DMS 273 treated with DMSO at 0.1 percent for 48 hours (cell line): ENCODE measurements around the gene ANKDD1B.
"Not testable (repeated sequence)": the region's sequence is repeated elsewhere in the genome, so short reads cannot be mapped to it uniquely, and the experiment has no call there.

ENCODE experiments used
- DNase-seq: peaks from one replicate; lab custom pipeline; 2025; lab: John Stamatoyannopoulos, UW

Gene ANKDD1B

DNA sequence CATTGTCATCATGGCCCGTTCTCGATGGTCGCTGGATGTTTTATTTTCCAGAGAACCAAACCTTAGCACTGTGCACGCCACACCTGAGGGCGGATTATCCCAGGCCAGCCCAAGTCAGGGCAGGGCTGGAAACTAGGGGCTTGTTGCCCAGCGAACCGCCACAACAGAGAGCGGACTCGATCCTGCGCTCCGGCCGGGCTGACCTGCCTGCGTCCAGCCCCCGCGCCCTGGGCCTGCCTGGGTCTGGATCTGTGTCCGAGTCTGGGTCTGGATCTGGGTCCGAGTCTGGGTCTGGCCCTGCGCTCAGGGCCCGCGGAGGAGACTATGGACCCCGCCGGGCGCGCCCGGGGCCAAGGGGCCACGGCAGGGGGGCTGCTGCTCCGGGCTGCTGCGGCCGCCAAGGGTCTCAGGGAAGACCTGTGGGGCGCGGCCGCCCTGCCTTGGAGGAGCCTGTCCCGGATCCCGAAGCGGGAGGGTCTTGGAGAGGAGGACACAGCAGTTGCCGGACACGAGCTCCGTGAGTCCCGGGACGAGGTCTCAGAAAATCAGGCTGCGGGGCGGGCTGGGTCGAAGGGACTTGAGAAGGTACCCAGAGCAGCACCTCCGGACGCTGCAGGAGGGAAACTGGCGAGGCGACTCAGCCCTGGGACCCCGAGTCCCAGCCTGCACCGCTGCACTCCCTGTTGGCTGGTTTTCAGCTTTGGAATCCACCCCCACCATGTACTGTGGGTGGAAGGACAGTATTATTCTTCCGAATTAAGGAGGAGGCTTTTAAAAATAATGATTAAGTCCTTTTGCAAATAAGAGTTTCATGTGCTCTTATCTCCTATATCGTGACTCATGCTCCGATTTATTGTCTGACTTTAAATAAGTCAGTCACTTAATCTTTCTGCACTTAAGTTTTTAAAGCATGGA, at the start of gene ANKDD1B:
Gene ANKDD1B (plus strand): TSS at position 143 of the 915 bp plus-strand sequence. CDS start 182 bp downstream, at position 325.
- DNase-seq, result no peak

DNA sequence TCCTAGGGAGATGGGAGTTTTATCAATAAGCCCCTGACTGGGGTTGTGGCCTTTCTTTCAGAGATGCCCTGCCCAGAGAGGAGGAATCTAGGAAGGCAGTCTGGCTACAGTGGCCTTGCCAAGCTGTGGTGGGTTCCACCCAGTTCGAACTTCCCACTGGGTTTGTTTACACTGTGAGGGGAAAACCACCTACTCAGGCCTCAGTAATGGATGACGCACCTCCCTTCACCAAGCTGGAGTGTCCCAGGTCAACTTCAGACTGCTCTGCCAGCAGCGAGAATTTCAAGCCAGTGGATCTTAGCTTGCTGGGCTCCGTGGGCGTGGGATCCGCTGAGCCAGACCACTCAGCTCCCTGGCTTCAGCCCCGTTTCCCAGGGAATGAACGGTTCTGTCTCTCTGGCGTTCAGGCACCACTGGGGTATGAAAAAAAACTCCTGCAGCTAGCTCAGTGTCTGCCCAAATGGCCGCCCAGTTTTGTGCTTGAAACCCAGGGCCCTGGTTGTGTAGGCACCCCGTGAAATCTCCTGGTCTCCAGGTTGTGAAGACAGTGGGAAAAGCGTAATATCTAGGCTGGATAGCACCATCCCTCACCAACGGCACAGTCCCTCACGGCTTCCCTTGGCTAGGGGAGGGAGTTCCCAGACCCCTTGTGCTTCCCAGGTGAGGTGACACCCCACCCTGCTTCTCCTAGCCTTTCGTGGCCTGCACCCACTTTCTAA, 45.1 kb upstream of the ANKDD1B start:
- DNase-seq, result not testable (repeated sequence)

DNA sequence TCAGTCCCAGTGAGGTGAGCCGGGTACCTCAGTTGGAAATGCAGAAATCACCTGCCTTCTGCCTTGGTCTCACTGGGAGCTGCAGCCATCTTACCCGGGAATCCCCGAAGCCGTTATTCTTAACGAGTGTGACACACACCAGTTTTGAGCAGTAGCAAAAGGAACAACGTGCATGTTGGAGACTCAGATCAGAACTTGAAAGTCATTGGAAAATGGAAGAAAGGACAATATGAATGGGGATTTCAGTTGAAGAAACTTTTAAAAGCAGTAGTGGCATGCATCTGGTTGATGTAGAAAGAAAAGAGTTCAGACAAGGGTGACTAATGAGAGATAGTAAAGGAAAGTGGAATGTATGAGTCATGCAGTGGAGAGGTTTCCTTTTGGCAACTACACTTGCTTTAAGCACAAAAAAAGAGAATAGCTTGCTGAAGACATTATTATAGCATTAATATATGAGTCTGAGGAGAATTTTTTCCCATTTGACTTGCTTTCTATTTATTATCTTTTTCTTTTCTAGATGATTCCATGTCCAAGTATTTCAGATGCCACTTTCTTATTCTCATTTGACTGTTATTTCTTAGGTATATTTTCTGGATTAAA, 44.4 kb upstream of the ANKDD1B start:
- no peak for DNase-seq

DNA sequence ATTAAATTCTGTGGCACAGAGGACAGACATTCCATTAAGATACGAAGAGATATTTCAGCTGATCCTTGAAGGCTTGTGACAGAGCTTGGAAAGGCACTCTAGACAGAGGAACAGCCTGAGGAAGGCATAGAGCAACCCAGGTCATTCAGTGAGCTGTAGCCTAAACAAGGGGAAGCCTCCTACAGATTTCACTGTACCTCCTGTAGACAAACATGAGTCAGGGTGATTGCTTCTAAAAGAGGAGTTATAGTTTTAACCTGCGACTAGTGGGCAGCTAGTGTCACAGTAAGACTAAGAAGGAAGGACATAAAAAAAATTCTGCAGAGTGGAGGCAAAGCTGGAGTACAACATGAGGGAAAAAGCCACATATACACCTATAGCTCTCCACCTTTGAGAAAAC, 43.5 kb upstream of the ANKDD1B start:
- no peak for DNase-seq

DNA sequence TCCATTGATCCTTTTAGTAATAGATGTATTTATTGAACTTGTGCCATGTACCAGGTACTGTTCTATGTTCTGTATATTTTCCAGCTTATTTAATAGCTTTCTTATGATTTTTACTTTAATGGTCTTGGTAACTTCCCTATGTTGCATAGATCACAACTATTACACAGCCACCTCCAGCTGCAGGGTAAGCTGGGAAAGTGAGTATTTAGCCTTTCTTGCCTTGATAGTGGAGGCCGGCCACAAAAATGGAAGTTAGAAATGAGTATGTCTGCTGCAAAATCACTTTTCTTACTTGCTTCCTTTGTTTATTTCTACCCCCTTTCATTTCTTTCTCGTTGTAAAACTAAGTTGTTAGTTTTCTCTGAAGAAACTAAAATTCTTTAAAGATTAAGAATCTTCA, 43.1 kb upstream of the ANKDD1B start:
- DNase-seq, result no peak

DNA sequence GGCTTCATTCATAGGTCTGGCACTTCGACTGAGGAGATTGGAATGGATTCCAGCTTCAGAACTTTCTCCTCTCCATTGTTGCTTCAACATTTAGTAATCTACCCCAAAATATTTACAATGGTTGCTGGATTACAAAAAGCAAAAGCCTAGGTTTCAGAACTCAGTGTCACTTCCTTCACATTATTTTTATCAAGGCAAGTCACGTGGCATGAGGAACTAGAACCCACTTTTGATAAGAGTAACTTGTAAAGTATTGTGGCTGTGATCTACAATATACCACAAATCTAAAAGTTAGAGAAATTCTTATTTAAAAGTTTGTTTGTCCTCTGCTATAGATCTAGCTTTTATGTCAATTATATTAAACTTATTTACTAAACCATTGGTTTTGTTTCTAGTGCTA, 39.7 kb upstream of the ANKDD1B start:
- DNase-seq, result no peak

DNA sequence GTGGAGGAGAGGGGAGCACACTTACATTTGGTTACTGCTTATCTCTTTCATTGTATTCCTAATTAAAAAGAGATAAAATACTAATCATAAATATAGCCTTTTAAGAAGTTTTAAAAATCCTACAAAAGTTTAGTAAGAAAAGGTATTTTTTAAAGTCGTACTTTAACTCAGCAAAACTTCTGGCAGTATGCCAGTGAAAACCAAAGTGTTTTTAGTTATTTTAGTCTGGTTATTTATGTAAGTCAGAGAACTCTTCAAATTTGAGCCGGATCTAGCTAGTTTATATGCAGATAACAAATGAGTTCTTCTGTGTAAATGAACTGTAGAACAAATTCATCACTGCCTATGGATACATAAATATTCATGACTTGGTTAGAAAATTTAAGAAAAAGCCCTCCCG, 36.5 kb upstream of the ANKDD1B start:
- DNase-seq, result no peak

DNA sequence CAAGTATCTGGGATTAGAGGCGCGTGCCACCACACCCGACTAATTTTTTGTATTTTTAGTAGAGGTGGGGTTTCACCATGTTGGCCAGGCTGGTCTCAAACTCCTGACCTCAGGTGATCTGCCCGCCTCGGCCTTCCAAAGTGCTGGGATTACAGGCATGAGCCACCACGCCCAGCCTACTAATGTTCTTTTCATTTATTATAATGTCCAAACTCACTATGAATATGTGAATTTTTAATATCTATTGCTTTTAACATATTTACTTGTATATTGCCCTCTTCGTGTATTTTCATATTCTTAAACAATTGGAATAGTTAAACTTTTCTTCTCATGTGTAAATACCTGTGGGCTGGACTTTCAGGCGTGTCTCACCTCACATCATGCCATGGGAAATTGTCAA, 33.0 kb upstream of the ANKDD1B start:
- not testable (repeated sequence) for DNase-seq

DNA sequence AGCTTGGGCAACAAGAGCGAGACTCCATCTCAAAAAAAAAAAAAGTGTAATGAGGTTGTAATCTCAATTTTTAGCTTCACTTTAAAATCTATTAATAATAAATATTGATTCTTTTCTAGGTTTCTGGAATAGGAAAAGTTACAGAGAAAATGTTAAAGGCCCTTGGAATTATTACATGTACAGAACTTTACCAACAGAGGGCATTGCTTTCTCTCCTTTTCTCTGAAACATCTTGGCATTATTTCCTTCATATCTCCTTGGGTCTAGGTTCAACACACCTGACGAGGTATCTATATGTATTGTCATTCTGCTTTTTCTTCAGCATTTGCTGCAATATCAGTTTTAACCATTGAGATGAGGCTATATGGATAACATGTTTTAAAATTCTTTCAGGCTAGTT, 26.6 kb upstream of the ANKDD1B start:
- no peak for DNase-seq

DNA sequence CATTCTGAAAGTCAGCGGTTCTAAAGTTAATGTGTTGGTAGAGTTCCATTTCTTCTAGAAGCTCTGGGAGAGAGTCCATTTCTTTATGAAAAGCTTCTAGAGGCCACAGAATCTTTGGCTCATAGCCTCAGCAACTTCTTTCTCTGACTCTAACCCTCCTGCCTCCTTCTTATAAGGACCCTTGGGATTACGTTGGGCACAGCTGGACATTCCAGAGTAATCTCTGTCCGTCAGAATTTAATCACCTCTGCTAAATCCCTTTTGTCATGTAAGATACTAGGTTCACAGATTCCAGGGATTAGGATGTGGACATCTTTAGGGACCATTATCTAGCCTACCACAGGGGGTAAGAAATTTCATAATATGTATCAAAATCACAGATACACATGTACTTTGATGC, 22.6 kb upstream of the ANKDD1B start:
- no peak for DNase-seq

DNA sequence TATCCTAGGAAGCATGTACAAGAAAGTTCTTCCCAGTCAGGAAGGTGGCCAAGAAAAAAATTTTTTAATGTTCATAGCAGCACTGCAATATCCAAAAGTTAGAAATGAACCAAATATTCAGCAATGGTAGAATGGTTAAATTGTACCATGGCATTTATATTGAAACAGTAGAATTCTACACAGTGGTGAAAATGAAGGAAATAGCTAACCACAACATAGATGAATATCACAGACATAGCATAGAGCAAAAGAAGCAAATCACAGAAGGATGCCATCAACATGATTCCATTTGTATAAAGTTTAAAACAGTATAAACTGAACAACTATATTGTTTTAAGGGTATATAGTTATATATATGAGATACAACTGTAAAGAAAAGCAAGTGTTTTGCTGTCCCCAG, 10.7 kb upstream of the ANKDD1B start:
- DNase-seq, result no peak

DNA sequence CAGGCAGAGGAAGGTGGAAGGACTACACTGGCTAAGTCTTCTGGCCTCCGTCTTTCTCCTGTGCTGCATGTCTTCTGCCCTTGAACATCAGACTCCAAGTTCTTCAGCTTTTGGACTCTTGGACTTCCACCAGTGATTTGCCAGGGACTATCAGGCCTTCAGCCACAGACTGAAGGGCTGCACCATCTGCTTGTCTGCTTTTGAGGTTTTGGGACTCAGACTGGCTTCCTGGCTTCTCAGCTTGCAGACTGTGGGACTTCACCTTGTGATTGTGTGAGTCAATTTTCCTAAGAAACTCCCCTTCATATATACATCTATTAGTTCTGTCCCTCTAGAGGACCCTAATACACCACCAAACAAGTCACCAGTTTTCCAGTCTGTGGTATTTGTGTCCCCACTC, 9.7 kb upstream of the ANKDD1B start:
- no peak for DNase-seq

DNA sequence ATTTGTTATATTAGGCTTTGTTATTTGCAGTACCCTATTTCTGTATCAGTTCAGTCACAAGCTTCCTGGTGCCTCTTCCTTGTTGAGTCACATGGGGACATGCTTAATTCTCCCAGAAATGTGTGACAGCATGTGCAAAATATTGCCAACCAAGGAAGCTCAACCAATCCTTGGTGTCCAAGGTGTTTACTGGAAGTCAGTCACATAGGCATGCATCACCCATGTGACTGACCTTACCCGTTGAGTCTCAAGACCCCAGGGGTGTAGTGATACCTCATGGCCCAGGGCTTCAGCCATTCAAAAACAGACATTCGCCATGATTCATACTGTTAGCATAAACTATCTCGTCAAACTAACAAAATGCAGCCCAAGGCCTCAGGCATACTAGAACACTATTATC, 9.3 kb upstream of the ANKDD1B start:
- DNase-seq, result no peak

DNA sequence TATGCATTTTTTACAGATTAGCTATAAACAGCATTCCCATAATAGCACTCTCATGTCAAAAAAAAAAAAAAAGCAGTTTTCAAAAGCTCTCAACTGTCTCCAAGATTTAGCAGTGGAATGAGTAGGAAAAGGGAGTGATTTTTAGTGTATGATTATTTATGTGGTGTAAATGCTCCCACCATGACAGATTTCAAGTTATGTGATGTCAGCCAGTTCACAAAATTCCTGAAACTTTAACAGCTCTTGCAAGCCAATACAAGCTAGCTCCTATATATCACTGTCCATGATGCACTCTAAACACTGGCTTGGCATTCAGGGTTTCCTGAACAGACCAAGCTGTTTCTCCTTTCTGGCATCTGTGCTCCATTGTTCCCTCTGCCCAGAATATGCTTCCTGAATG, 7.9 kb upstream of the ANKDD1B start:
- no peak for DNase-seq

DNA sequence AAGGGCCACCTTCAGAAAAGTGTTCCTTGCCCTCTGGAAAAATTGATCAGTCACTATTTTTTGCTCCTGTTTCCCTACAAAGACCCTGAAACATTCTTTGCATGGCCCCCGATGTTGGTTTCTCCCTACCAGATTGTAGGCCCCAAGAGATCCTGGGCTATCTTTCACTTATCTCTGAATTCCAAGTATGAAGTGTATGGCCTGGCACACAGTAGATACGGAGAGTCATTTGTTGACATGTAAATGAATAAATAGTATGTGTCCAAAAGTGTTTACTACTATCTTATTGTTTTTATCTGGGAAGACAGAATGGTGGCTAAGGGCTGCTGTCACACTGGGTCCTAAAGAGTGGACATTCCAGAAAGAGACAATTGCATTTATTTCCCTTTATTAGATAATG, 7.4 kb upstream of the ANKDD1B start:
- no peak for DNase-seq

DNA sequence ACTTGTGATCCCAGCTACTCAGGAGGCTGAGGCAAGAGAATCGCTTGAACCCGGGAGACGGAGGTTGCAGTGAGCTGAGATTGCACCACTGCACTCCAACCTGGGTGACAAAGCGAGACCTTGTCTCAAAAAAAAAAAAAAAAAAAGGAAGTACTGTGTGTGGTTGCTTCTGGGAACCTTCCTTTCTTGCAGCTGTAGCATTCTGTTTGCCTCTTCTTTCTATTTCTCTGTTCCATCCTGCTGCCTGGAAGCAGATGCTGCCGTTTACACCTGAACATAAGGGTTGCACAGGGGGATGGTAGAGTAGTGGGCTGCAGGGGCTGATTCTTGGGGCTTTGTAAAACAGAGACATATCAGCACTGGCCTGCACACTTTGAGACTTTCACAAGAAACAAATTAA, 3.9 kb upstream of the ANKDD1B start:
- DNase-seq, result not testable (repeated sequence)

DNA sequence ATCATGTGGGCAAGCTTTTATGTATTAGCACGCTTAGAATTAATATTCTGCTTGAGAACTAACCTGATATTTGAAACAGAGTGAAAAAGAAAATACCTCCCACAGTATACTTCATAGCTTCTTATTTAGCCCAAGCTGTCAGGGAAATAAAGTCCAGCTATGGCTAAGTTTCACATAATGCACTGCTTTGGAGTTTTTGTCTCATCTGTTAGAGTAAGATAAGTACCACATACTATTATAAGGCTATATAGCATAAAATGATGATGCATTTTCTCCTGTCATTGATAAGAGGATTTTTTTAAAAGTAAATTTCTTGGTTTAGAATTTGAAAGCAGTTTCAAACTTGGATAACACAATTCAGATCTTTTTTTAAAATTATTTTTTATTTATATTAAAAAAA, 2.4 kb upstream of the ANKDD1B start:
- no peak for DNase-seq

DNA sequence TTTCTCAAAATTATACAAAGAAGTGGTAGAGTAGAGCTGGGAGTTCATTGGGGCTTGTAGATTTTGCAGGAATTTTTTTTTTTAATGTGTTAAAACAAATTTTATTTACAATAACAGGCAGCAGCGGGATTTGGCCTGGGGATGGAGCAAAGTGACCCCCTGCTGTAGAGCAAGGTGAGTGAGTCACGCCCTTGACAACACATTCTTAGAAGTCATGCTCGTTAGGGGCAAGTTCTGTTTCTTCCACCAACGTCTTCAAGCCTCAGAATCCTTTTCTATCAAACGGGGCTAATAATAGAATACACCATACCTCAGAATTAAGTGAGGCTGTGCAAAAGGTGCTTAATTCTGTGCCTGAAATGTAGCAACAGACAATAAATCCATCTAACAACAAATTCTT, 1.1 kb upstream of the ANKDD1B start:
- no peak for DNase-seq

DNA sequence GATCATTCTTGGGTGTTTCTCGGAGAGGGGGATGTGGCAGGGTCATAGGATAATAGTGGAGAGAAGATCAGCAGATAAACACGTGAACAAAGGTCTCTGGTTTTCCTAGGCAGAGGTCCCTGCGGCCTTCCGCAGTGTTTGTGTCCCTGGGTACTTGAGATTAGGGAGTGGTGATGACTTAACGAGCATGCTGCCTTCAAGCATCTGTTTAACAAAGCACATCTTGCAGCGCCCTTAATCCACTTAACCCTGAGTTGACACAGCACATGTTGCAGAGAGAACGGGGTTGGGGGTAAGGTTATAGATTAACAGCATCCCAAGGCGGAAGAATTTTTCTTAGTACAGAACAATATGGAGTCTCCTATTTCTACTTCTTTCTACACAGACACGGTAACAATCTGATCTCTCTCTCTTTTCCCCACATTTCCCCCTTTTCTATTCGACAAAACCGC, 368 bp upstream of the ANKDD1B start:
- DNase-seq, result not testable (repeated sequence)

DNA sequence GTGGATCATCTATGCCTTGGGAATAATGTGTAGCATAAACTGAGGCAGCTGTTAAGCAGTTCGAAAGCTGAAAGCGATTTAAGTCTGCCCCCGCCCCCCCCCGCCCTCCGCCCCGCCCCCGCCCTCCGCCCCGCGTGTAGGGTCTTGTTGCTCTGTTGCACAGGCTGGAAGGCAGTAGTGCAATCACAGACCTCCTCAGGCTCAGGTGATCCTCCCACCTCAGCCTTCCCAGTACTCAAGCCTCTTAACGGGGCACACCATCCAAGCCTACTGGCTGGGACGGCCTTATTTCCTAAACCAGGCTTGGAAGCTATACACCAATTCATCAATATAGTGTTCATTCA, 945 bp downstream of the ANKDD1B start:
- no peak for DNase-seq

DNA sequence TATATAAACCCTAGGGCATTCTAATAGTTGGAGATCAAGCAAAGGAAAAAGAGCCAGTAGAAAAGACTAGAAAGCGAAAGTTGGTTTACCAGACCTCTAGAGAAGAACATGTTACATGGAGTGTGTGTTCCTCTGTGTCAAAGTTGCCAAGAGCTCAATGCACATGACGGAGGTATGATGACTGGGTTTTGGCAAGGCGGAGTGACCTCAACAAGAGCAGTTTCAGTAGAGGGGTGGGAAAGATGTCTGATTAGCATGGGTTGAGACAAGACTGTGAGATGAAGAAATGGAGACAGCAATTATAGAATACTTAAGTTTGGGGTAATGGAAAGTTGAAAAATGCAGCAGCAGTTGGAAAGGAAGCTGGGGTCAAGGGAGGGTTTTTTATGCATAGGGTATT, 1.6 kb downstream of the ANKDD1B start:
- no peak for DNase-seq

DNA sequence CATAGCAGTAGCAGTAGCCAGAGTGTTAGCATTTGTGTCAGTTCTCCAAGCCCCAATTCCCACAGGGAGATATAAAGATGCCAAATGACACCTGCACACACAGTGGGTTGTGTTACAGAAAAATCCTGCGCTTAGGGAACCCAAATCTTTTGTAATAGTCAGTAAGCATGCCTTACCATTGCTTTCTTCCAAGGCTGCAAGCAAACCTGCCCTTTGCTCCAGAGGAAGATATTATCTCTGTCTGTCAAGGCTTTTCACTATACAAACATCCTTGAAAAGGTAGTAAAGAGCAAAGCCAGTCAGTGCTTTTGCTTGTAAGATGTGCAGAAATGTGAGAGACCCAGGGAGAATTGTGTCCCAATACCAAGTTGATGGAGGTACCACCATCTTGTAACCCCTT, 2.9 kb downstream of the ANKDD1B start:
- DNase-seq, result no peak

DNA sequence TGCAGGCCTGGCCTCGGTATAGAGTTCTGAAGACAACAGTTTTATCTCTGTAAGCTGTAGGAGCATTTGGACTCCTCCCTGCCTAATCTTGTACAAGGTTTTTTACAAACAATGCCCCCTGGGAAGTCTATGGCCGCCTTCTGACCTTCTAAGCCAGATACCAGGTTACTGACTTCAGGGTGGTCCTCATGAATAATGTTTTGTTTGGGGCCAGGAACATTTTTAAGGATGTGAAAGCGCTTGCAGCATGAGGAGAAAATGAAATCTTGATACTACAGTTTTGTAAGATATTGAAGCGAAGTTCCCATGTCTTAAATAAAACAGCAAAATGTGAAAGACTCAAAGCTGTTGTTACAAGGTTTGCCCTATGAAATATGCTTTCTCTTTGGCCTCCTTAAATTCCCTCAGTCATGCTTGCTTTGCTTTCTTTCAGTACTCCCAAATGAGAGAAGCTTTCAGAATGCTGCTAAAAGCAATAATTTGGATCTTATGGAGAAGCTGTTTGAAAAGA, 5.2 kb downstream of the ANKDD1B start:
- DNase-seq, result no peak
